Lung microvascular endothelial cell (primary cell): ENCODE results near the gene TASOR2. TPM values are rescaled to one million over a fixed set of nuclear protein-coding genes. Genes with fewer than 3 reads are reported as not detected.
A peak's percentile ranks its signal among the peaks of the same experiment; 100 is the strongest.

ENCODE experiments used
- DNase-seq, 2 donors: peaks; one replicate each; pipeline versions ENCODE4 v3.0.0 to v3.0.0-alpha.2; 2010; ENCODE audit warnings: low read depth in 2 of 2
- total RNA-seq: library from RNA; depleted of rRNA; stranded (reverse); fragments of >200 nt; gene quantifications from 2 replicates; pipeline ENCODE4 v1.2.1, GENCODE V29; 2014

The TASOR2 gene, protein sequence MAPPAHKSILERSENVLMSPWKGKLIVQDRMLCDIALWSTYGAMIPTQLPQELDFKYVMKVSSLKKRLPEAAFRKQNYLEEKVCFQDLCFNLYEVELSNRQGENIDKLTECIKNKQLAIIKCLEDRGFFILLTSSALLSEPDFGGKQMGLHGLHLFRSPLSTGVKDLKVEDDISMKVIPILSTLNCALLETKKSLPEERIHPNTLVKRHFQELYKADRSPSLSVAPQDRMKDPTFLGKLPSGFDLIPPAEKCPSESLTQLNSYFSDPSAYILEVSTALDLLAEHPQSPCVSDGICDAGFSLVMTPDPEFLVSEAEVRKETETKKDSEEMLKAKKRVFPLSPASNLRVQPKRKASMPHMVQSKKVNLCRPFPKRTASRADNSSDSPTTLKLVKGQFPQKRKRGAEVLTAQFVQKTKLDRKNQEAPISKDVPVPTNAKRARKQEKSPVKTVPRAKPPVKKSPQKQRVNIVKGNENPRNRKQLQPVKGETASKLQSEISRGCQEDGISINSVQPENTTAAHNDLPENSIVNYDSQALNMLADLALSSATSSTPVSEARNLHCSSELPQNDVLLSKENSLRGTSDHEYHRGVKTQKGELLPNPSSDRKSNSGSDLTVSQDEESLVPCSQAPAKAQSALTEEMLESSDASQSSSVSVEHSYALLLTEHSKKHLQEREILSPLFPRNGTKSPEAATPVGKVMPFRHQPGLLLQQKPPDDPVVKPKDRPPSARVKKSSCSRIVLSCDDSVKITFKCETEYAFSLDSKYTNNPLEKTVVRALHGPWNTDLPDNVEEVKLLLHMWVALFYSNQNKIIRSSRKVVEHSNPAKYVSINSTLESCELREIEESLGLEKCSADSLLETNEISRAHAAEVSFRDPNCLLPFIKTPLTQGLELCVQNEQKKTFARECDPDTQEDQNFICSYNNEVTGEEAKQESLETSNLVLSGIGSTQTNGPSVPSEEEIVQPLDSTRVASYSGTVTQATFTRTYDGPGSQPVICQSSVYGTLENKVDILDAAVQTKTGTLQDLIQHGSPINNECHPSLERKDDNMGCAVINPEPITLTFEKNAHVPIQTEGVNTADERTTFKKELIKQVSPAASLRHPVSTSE (N-terminal part only)
- total RNA-seq = 34.9 and 53.6 TPM in 2 replicates

DNA sequence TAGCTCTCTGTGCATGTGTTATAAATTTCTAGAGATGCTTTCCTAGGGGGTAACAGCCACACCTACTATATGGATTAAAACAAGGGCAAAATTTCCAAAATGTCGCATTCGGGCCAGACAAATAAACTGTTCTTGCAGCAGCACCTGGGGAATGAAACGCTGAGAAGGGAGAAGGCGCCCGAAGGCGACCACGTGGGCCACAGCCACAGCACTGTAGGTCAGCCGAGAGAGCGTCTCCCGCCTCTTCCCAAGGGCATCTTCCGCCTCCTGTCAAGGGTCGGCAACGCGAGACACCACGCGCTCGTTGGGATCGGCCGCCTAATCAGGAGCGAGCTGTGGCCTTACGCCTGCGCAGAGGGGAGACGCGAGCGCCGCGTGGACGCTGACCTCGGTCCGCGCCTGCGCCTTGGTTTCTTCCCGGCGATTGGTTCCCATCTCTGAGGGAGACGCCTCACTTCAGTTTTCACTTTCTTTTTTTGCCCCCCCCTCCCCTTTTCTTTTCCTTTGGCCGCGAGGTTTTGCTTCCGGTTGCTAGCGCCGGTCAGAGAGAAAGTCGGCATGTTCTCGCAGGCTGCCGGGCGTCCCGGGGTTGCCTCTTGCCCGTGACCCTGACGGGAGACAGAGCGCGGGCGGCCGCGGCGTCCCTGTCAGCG, at the start of gene TASOR2:
TASOR2 (plus strand) TSS at position 521 of the 653 bp plus-strand sequence. CDS start 35,805 bp downstream, outside the sequence.
- DNase-seq = peak; percentile 97 to 98

DNA sequence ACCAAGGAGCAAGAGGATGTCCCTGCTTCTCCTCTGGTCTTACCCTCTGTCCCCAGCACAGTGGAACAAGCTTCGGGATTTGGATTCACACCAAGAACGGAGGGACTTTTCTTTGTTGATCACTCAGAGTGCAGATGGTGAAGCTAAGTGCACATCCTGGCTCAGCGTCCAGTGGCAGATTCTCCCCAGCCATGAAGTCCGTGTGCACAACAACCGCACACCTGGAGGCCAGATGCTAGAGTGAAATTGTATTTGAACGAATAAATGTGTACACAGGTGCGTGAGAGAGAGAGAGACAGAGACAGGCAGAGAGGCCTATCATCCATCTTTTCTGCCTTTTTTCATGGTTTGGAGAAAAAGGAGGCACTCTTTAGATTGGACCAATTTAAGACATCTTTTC, 49.7 kb upstream of the TASOR2 start:
- DNase-seq = no peak

DNA sequence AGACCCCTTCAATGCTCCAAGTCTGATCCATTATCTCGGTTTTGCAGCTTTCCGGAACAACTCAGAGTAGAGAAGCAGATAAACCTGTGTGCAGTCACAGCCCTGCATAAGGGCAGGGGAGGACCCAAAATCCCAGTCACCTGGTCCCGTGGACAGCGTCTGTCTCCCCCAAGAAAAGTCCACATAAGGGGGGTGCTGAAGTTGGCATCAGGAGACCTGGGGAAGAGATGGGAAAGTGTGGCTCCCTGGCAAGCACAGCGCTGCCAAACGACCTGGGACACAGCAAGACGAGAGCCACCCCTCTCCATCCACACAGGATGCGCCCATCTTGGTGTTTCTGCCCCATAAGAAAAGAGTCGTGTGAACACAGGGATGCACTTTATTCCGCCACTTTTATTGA, 46.1 kb upstream of the TASOR2 start:
- no peak for DNase-seq

DNA sequence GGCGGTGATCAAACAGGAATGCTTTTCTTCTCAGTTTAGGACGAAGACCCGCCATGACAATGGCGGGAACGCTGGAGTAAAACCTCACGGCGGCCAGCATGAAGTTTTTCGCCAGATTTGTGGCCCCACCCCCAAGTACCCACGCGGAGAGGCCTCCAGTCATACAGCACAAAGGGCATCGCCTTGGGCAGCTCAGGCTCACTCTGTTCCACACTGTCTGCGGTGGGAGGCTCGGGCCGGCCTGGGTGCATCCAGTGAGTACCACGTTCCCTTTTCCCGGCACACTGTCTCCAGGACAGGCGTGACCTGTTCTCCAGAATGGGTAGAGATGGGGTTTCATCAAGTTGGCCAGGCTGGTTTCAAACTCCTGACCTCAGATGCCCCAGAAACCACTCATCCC, 45.6 kb upstream of the TASOR2 start:
- DNase-seq = no peak

DNA sequence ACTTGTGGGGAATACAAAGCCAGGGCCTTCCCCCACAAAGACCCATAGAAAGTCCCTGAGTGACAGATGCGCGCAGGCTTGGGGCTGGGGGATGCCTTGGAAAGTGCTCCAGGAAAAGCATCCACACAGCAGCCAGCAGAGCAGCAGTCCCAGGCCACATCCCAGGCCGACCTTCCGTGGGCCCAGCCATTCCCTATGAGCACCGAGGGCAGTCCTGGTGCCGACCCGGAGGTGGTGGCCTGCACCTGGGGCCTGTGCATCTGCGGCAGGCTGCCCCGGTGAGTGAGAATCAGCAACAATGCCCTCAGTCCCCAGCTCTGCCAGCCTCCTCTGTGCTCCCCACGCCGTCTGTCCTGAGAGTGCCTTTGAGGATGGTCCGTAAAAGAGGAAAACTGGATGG, 44.6 kb upstream of the TASOR2 start:
- DNase-seq = no peak

DNA sequence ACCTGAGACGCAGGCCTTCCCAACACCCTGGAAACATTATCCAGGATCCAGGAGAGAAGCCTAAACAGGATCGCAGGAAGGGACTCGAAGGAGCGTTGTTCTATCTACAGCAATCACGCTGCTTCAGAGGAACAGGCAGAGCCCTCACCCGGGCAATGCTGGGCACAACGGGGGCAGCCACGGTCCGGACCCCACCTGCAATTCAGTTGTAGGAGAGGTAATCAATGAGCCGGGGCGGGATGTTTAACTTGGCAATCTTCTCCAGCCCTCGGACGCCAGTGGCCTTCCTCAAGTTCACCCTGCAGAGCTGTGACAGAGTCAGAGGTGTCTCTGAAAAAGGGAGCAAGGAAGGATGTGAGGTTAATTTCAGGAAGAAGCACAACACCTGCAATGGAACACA, 44.1 kb upstream of the TASOR2 start:
- no peak for DNase-seq

DNA sequence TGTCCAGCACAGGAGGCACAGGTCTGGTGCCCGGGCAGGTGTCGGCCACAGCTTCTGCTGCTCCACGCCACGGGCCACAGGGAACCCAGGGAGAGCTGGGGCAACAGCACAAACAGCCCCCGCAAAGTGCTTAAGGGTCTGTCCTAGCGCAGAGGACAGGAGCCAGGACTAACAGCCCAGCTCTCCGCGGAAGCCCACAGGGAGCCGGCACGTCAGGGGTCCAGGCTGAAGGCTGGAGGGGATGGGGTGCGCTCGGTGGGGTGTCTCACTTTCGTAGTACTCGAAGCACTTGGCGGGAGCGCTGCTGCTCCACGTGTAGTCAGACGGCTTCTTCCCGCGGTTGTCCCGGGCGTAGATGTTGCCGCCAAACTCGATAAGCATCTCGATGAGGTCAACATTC, 43.1 kb upstream of the TASOR2 start:
- DNase-seq = no peak

DNA sequence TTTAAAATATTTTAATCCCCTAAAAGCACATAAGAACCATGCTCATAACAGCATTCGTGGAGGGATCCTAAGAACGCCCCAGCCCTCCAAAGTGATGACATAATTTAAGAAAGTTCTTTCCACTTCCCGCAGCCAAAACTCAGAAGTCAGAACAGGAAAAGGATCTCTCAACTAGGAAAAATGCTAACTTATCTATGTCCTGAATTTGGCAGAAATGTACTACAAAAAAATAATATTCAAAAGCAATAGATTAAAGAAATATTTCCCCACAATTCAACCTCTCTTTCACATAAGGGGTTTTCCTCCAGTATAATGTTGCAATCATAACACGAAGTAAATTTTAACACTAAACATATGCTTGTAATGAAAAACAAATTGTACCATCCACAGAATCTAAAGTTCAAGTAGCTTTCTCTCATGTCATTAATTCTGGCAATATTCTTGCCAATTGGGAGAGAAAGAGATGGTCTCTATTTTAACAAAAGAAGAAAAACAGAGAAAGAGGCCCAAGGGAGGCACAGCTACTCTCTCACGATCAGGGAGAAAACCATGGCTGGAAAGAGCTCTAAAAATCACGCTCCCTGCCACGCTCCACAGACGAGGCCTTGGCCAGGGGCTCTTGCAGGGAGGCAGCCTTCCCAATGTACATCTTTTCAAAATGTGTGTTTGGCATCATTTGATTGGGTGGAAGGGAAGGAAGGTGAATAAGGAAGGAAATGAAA, 41.1 kb upstream of the TASOR2 start:
- peak; percentile 14 to 24 for DNase-seq

DNA sequence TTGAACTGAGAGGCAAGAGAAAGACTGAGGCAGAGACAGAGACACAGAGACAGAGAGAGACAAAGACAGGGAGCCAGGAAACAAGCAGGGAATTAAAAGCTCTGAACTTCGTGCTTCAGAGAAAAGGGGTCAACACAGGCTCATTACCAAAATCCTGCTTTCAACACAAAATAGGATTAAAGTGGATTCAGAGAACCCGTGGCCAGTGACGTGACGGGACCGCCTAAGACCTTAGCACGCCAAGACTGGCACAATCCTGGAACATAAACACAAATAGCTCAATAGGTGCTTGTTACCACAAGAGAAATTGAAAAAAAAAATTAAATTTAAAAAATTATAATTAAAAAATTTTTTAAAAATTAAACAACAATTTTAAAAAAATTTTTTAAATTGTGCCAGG, 39.7 kb upstream of the TASOR2 start:
- DNase-seq = no peak

DNA sequence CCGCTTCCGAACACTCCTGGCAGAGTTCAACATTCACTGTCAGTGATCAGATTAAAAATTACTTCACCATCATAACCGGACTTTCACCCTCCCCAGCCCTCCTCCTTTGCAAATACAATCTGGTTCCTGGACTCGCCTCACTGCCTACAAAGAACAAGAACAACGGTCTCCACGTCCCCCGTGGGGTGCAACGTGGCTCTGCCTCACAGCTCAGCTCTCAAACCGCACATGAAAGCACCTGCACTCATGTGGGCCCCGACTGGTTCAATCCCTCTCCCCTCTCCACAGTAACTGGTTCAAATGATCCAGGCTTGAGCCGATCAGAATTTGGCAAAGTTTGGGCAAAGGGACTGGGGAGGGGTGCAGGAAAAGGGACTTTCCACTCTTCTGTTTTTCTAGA, 39.3 kb upstream of the TASOR2 start:
- DNase-seq = no peak

DNA sequence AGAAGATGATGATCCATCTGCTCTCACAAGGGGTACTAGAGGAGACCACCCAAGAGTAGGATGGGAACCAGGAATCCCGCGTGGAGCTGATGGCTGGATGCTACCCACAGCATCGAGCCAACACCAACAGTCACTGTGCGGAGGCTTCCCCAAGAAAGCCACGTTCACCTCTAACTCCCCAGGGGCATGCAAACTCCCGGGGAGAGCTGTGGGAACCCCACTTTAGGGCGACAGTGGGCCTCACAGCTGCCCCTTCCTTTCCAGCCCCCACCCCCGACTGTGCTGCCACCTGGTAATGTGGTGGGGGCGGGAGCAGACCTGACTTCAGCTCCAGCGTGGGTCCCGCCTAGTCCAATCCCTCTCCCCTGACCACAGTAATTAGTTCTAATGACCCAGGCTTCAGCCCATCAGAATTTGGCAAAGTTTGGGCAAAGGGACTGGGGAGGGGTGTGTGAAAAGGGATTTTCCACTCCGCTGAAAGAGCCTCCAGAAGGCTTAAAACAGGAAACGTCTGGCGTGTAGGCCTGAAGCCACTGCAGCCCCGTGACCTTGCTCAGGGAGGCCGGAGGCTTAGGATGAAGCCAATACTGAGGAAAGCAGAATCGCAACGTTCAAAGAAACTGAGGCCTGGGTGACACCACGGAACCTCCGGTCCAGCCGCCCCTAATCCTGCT, 38.6 kb upstream of the TASOR2 start:
- peak in 1 of 2 donors; percentile 75 for DNase-seq

DNA sequence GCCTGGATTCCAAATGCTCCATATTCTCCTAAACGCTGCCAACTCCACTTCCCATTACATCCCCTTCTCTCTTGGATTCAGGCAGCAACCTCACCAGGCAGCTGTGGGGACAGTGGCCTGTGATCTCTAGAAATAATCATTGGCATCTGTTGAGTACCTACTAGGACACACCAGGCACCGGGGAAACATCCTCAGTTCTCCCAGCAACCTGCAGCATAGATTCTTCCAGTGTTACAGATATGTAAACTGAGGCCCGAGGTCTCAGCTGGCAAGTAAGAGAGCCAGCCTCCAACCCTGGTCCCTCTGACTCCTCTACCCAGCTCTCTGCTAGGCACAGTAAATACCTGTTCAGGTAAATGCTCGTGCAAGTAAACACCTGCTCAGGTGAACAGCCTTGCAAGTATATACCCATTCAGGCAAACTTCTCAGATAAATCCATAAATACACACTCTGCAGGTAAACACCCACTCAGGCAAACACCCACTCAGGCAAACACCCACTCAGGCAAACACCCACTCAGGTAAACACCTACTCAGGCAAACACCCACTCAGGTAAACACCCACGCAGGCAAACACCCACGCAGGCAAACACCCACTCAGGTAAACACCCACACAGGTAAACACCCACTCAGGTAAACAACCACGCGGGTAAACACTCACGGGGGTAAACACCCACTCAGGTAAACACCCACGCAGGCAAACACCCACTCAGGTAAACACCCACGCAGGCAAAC, 37.0 kb upstream of the TASOR2 start:
- DNase-seq = no peak

DNA sequence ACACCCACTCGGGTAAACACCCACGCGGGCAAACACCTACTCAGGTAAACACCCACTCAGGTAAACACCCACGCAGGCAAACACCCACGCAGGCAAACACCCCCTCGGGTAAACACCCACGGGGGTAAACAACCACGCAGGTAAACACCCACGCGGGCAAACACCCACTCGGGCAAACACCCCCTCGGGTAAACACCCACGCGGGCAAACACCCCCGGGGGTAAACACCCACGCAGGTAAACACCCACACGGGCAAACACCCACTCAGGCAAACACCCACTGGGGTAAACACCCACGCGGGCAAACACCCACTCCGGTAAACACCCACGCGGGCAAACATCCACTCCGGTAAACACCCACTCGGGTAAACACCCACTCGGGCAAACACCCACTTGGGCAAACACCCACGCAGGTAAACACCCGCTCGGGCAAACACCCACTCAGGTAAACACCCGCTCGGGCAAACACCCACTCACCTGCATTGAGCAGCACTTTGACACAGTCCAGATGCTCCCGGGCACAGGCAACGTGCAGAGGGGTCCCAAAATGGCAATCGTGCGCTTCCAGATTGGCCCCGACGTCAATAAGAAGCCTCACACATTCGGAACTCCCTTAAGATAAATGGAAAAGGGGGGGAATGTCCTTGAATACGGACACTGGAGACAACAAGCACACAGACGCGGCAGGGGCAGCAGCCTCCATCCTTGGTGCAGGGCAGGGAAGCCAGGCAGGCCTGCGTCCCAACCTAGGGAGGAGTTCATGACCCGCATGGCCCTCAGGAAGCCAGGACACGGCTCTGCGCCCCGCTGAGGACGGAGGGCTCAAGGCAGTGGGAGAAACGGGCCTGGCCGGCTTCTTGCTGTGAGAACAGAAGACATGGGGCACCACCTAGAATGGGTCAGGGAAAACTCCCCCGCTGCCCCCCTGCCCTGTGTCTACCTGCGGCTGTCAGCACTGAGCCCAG, 35.9 kb upstream of the TASOR2 start:
- DNase-seq = no peak

DNA sequence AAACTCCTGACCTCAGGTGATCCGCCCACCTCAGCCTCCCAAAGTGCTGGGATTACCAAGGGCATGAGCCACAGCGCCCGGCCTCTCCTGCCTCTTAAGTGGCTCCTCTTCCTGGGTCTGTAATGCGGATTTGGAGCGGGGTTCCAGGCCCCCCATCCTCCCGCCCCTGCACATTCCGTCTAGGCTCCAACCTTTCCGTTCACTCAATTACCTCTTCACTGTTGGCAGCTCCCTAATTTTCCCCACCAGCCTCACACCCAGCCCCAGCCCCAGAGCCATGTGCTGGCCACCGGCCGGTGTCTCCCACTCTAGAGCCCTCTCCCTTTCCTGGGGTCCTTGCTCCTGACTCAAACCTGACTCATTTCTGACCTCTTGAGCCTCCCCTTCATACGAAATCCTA, 34.9 kb upstream of the TASOR2 start:
- no peak for DNase-seq

DNA sequence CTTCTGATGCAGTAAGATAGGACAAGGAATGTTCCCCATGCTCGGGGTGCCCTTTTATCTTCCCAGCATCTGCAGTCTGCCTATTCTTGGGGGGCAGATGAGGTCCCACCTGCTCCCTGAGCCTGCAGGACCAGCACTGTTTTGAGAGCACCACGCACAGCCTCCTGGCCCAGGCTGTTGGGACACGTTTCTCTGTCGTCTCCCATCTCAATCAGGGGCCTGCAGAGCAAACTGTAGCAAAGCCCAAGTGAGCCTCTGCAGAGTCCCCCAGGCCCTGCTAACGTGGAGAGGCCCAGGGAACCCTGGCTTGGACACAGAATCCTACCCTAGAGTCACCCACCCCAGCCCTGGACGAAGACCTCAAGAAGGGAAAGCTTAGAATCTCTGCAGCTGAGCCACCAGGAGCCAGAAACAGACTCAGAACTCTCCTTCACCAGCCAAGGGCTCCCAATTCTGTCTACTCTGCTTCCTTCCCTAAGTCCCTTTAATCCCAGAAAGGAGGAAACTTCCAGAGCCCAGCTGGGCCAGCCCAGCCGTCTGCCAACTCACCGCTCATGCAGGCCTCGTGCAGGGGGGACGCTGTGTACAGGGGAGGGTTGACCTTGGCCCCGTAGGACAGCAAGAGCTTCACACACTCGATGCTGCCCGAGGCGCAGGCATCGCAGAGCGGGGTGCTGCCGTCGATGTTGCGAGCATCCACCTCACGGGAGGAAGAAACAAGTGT, 33.8 kb upstream of the TASOR2 start:
- DNase-seq = no peak

DNA sequence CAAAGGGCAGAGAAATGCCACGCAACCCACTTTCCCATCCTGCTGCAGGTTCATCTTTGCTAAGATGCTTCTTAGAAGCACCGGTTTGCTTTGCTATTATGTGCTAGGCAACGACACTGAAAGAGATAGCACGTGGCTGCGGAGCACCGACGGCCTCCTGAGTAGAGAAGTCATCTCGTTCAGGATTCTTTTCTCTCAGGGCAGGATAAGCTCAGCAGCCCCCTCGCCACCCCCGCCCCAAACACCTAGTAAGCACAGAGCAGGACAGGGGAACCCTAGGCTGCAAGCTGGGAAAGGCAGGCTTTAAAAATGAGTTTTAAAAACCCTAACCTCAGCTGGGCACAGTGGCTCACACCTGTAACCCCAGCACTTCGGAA, 33.3 kb upstream of the TASOR2 start:
- DNase-seq = no peak

DNA sequence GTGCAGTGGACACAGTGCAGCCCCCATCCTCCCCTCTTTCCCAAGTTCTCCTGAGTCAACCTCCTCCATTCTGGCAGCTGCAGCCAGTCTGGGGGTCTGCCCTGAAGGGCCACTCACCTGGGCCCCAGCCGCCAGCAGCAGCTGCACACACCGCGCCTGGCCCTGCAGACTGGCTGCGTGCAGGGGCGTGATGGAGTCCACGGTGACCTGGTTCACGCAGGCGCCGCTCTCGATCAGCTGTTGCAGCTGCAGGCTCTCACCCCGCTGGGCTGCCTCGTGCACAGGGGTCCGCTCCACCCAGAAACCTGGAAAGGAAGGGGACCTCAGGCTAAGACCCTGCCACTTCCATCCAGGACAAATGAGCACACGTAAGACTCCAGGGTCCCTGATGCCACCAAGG, 31.9 kb upstream of the TASOR2 start:
- no peak for DNase-seq

DNA sequence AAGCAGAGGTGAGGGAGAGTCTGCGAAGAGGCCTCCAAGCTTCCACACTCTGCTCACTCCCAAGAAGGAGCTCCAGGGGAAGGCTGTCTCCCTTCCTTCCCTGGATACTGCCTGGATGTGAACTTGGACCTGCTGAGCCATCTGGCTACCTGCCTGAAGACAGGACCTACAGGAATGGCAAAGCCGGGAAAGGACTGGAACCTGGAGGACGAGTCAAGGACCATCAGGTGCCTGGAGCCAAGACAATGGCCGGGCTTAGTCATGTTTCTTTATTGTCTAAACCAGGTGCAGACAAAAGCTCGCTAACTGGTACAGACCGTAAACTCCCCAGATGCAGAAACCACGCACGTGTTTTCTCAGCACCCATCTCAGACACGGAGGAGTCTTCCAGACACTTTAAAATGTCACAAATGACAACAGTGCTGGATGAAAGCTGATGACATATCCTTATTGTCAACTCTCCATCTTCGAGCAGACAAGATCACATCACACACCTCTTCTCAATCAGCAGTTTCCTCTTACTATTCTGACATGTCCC, 30.4 kb upstream of the TASOR2 start:
- no peak for DNase-seq
